ENCODE results near the gene SYNGR3.

SYNGR3 gene

DNA sequence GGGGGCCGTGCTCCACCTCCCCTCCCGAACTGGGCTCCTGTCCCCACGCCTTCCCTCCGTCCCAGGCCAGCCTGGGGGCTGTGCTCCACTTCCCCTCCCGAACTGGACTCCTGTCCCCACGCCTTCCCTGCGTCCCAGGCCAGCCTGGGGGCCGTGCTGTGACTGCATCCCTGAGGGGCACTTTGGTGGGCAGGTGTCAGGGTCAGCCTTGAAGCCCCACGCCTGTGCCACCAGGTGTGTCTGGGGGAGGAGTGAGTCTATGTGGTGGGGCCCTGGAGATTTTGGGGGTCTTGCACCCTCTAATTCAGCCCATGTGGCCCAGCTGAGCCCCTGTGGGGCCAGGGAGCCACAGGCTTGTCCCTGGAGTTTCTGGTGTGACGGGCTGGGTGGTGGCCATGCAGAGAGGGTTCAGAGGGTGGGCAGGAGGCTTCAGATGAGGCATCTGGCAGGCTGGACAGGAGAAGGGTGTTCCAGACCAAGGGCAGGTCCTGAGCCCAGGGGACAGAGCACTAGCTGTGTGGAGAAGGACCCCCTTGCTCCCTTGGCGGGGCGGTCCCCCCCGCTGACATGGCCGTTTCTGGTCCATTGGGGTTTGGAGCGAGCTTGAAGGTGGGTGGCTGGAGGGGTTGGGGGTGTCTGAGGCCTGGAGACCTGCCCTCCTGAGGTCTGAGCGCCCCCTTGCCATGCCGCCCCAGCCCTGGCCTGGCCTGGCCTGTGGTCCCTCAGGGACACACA is 45.1 kb downstream of the SYNGR3 start:
- no peak for TF ChIP-seq POLR2A (IDR thresholded peaks at IDR 0.05; ENCODE audit: low read depth, low read length)
- DNase-seq (ENCODE audit: insufficient read length, low spot score) (no peak), FAIRE-seq (no peak)

DNA sequence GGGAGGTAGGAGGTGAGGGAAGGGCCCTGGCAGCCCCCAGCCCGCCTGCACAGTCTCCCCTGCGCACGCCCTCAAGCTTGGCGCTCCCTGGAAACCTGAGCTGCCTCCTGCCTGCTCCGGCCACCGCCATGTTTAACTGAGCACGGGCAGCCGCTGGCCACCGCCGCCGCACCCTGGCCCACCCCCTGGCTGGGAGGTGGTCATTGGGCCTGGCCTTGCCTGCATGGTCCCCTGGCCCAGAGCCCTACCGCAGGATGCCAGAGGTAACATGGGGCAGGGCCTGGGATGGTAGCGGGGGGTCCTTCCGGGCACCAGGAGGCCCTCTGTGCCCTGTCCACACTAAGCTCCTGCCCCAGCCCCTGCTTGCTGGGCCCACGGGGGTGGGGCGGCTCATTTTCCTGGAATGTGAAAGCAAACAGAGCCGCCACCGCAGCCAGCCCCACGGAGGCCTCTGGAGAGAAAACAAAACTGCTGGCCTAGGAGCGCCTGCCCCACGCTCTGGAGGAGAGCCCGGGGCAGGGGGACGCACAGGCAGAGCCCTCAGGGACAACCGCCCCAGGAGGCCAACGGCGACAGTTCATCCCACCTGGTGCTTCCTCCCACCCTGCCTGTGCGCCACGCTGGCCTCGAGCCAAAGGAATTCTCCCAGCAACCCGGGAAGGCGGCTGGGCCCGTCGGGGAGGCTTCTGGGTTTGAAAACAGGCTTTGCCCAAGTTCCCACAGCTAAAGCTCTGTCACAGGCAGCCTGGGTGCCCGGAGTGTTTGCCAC is 45.8 kb downstream of the SYNGR3 start:
- no peak for TF ChIP-seq POLR2A (IDR thresholded peaks at IDR 0.05; ENCODE audit: low read depth, low read length)
- no peak for FAIRE-seq
- peak; percentile 86 for DNase-seq (ENCODE audit: insufficient read length, low spot score)

- FAIRE-seq: no peak
- no peak for TF ChIP-seq POLR2A (IDR thresholded peaks at IDR 0.05; ENCODE audit: low read depth, low read length)
- DNase-seq (ENCODE audit: insufficient read length, low spot score): no peak
Observed at GRCh38 chr16:2036200-2036966, 46.6 kb downstream of the SYNGR3 start.

DNA sequence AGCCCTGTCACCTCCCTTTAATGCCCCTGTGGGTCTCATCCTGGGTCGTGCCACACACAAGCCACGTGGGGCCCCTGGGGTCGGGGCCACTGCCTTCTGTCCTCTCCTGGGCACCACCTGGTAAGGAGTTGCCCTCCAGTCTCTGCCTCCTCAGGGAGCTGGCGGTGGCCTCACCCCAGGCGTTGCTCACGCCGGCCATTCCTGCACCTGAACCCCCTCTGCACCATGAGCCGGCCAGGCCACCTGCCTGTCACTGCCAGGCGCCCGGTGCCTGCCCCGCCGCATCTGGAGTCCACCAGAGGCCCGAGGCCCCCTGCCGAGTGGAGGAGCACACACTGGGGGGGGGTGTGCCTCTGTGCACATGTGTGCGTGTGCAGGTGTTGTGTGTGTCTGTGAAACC is 47.3 kb downstream of the SYNGR3 start:
- DNase-seq (ENCODE audit: insufficient read length, low spot score) (no peak), FAIRE-seq (no peak)
- TF ChIP-seq POLR2A (IDR thresholded peaks at IDR 0.05; ENCODE audit: low read depth, low read length): no peak

GRCh38 chr16:2037647-2038381 is 48.0 kb downstream of the SYNGR3 start:
- DNase-seq (ENCODE audit: insufficient read length, low spot score): no peak
- no peak for TF ChIP-seq POLR2A (IDR thresholded peaks at IDR 0.05; ENCODE audit: low read depth, low read length)
- no peak for FAIRE-seq

- TF ChIP-seq POLR2A (IDR thresholded peaks at IDR 0.05; ENCODE audit: low read depth, low read length): no peak
- no peak for FAIRE-seq
- DNase-seq (ENCODE audit: insufficient read length, low spot score): no peak
Observed at GRCh38 chr16:2038382-2039231, 48.8 kb downstream of the SYNGR3 start.

- DNase-seq (ENCODE audit: insufficient read length, low spot score) (no peak), FAIRE-seq (no peak)
- no peak for TF ChIP-seq POLR2A (IDR thresholded peaks at IDR 0.05; ENCODE audit: low read depth, low read length)
Observed at GRCh38 chr16:2039274-2040031, 49.7 kb downstream of the SYNGR3 start.

GRCh38 chr16:2040041-2040786 is 50.4 kb downstream of the SYNGR3 start:
- no peak for TF ChIP-seq POLR2A (IDR thresholded peaks at IDR 0.05; ENCODE audit: low read depth, low read length)
- DNase-seq (ENCODE audit: insufficient read length, low spot score) (no peak), FAIRE-seq (no peak)

GRCh38 chr16:2040787-2041522 is 51.2 kb downstream of the SYNGR3 start:
- peak; percentile 90 for DNase-seq (ENCODE audit: insufficient read length, low spot score)
- TF ChIP-seq POLR2A (IDR thresholded peaks at IDR 0.05; ENCODE audit: low read depth, low read length): no peak
- FAIRE-seq: peak; percentile 86

DNA sequence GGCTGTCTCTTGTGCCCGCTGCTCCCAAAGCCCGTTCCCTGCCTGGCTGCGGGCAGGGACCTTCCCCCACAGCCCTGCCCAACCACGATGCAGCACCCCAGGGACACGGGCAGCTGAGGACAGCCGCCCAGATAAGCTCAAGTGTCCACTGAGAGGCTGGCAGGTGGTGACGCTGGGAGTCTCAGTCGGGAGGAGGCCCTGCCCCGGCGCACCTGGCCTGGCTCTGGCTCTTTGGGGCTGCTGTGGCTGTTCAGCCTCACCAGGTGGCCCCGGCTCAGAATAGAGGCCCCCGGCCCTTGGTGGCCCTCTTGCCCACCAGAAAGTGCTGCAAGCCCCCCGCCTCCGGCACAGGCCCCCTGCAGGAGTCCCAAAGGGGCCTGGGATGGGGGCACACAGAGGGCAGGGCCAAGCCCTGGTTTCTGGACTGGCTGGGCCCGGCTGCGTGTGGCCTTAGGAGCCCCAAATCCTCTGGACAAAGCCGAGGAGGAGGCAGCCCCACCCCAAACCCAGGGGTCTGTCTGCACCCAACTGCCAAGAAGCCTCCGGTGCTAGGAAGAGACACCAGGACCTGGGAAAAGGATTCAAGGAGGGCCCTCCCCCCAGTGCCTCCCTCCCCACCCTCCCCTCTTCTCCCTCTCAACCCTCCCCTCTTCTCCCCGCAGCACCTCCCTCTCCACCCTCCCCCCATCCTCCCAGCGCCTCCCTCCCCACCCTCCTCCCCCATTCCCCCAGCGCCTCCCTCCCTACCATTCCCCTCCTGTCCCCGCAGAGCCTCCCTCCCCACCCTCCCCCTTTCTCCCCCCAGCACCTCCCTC is 52.6 kb downstream of the SYNGR3 start:
- TF ChIP-seq POLR2A (IDR thresholded peaks at IDR 0.05; ENCODE audit: low read depth, low read length): no peak
- FAIRE-seq (no peak), DNase-seq (ENCODE audit: insufficient read length, low spot score) (no peak)

All from H54 (cell line).